Measurements from ENCODE around the gene ADGRL1.
"Not testable (repeated sequence)": the region's sequence is repeated elsewhere in the genome, so short reads cannot be mapped to it uniquely, and the experiment has no call there.

The ADGRL1 gene

GRCh38 chr19:14186684-14187083 is 19.3 kb downstream of the ADGRL1 start:
- not testable (repeated sequence) for DNase-seq

GRCh38 chr19:14185691-14186090 is 20.3 kb downstream of the ADGRL1 start:
- DNase-seq = not testable (repeated sequence)

GRCh38 chr19:14185158-14185557 is 20.8 kb downstream of the ADGRL1 start:
- DNase-seq = no peak

DNA sequence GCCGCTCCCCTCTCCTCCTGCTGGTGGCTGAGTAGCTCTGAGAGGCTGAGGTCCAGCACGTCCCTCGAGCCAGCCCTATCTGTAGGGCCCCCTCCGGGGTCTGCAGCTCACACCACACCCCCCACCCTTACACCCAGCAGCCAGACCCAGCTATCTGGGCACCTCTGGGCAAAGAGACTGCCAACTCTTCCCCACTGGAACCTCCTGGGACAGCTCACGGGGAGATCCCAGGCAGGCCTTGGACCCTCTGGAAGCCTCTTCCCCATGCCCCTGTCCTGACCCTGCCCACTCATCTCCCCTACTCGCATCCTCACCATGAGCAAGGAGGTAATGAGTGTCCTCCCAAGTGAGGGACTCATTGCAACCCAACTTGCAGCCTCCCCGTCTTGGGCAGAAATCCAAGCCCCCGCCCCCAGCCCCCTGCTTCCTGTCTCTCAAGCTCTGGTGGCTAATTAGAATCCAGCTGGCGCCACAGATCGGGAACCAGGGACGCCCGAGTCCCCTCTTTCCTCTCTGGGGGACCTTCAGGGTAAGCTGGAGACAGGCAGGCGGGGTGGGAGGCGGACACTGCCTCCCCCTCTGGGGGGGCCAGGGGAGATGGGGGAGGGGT is 22.1 kb downstream of the ADGRL1 start:
- no peak for DNase-seq

- no peak for DNase-seq
Observed at GRCh38 chr19:14182476-14182875, 23.5 kb downstream of the ADGRL1 start.

- no peak for DNase-seq
Observed at GRCh38 chr19:14181906-14182305, 24.1 kb downstream of the ADGRL1 start.

DNA sequence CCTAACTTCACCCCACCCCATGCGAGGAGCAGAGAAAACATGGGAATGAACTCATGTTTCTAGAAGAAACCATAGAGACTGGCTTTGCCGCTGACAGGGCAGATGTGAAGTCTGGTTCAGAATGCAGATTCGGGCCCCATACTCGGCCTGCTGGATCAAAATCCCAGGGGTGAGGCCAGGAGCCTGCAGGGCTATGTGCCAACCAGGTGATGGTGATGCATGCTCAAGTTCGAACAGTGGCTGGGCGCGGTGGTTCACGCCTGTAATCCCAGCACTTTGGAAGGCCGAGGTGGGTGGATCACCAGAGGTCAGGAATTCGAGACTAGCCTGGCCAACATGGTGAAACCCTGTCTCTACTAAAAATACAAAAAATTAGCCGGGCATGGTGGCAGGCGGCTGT is 24.8 kb downstream of the ADGRL1 start:
- DNase-seq = not testable (repeated sequence)

- no peak for DNase-seq
Observed at GRCh38 chr19:14177496-14178074, 28.4 kb downstream of the ADGRL1 start.

- DNase-seq = no peak
Observed at GRCh38 chr19:14175351-14175792, 30.6 kb downstream of the ADGRL1 start.

- no peak for DNase-seq
Observed at GRCh38 chr19:14174883-14175282, 31.1 kb downstream of the ADGRL1 start.

- no peak for DNase-seq
Observed at GRCh38 chr19:14168993-14169392, 37.0 kb downstream of the ADGRL1 start.

GRCh38 chr19:14168259-14168972 is 37.6 kb downstream of the ADGRL1 start:
- DNase-seq = no peak

DNA sequence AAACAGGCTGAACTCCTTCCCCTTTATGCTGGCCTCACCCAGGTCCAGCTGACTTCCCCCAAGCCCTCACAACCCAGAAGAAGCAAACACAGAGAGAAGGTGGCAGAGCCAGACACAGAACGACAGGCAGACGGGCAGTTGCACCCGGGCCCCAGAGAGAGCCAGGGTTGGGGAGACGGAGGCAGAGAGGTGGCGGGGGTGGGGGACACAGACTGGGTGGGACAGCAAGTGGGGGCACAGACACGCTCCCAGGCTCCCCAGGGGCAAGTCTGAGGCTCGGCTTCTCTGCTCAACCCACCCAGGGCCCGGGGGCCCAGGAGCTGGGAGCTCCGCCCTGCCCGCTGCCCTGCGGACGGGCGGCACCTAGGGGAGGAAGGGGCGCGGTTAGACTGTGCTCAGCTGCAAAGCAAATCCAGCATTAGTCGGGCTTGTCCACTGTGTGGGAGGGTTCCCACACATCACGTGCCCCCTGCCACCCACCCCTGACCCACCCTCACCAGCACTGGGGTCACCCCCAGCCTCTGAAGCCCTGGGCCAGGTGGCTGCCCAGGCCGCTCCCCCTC is 38.3 kb downstream of the ADGRL1 start:
- DNase-seq = no peak

GRCh38 chr19:14166999-14167575 is 38.9 kb downstream of the ADGRL1 start:
- DNase-seq = no peak

DNA sequence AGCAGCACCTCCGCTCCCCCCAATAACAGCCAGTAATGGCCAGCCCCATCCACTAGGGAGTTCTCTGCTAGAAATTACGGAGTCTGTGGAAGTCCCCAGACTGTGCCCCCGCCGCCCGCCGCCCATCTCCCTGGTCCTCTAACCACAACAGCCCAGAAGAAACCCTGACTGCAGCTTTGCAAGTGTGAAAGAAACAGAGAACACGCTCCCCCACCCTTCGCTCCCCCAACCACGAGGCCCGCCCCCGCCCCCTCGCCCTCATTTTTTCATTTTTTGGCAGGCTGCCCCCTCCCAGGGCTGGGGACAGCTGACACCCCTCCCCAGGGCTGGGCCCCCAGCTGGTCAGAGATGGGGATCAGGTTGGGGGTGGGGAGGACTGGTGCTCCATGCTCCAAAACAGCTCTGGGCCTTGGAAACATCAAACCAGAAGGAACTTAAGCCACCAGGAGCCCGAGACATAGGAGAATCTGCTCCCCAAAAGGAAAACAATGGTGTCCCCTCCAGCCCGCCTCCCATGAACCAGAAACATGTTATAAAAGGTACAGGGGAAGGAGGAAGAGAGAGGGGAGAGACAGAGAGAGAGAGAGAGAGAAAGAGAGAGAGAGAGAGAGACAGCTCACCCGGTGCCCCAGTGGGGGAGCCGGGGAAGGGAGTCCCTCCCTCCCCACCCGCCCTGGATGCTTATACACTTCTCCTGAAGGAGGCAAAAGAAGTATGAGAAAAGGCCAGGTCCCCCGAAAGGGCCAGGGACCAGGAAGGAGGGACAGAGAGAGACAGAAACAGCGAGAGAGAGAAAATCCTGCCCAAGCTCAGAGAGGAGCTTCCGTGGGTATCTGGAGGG is 39.8 kb downstream of the ADGRL1 start:
- DNase-seq = no peak

GRCh38 chr19:14164724-14165493 is 41.1 kb downstream of the ADGRL1 start:
- no peak for DNase-seq

DNA sequence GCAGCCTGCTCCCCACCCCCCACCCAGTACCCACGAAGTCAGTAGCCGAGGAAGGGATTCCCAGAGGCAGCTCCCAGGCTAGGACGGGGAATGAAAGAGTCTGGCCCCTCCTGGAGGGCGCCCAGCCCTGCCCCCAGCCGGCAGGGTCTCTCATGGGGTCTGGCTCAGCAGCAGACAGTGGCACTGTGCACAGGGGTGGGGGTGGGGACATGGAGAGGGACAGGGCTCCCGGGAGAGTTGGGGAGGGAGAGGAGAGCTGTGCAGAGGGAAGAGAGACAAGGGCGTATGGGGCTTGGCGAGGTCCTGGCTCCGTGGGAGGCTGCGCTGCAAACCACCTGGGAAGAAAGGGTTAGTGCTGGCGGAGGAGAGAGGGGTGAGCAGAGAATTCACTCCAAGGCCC is 41.9 kb downstream of the ADGRL1 start:
- no peak for DNase-seq

- no peak for DNase-seq
Observed at GRCh38 chr19:14162871-14163297, 43.1 kb downstream of the ADGRL1 start.

DNA sequence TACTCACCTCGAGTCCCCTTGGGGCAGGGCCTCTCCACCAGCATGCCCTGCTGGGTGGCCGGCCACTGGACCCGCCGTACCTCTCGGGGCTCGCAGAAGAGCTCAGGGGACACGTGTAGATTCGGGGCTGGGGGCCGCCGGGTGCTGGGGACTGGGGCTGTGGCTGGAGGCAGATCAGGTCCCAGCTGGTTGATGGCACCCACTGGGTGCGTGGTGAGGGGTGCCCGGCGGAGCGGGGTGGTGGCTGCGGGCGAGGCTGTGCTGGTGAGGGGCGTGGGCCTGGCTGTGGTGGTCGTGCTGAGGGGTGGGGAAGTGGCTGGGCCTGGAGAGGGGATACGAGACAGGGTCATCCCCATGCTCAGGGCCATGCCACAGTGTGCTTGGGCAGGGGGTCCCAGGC is 44.7 kb downstream of the ADGRL1 start:
- no peak for DNase-seq

DNA sequence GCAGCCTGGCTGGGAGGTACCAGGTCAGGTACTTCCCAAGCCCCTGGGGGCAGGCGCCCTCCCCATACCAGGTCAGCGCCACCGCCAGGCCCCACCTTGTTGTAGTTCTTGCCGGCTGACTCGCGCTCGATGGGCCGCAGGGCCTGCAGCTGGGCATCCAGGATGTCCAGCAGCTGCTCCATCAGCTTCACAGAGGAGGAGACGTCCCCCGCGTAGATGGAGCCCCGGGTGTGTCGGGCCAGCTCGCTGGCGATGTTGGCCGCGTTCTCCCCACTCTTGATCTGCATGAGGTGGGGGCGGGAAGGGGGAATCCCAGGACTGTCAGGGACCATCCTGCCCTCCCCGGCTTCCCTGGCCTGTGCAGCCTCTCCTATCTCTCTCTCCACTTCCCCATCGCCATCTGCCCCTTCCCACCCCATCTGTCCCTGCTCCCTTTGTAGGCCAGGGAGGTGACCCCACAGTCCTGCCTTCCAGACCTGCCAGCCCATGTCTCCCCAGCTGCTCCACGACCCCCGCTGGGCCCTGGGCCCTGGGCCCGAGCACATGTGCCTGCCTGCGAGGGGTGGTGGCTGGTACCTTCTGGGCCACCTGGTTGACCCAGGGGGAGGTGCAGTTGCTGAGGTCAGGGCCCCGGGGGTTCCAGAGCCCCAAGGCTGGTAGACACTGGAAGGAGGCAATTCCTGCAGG is 45.8 kb downstream of the ADGRL1 start:
- no peak for DNase-seq

DNA sequence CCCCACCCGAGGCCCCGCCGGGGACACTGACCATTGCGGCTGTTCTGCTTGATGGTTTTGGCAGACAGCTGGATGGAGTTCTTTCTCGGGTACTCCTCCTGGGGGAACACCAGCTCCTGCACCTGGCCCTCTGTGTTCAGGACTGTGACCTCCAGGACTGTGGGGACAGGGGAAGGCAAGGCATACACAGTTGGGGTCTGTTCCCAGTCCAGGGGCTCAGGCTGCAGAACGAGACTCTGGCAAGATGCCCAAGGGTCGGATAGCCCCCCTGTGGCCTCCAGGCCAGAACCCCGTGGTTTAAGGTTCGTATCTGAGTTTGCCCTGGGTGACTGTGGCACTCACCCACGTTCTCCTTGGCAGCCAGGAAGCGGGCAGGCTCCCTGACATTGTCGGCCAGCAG is 46.9 kb downstream of the ADGRL1 start:
- no peak for DNase-seq

All from activated CD4-positive, alpha-beta T cell treated with anti-CD3 and anti-CD28 coated beads for 1 hour (primary cell).